K562 (cell line): ENCODE data around the gene USP15.

Source experiments
- NFIC ChIP-seq: fragments of 450-650 bp; IDR thresholded peaks from 2 replicates; pipeline ENCODE4 v1.6.1; 2017; ENCODE audit warnings: mild to moderate bottlenecking, inconsistent platforms
- RERE ChIP-seq: sonication (generic); formaldehyde crosslinking; IDR thresholded peaks from 2 replicates; pipeline ENCODE4 v1.8.0; 2023; ENCODE audit warnings: missing genetic modification reagents, mild to moderate bottlenecking, borderline replicate concordance
- YY1 ChIP-seq, 3 experiments: IDR thresholded peaks; 2 replicates each; pipeline ENCODE4 v1.6.1; 2011; ENCODE audit warnings: low read length in 2 of 3, mild to moderate bottlenecking in 2 of 3, moderate library complexity in 2 of 3, borderline replicate concordance in 1 of 3, control low read depth in 1 of 3, low read depth in 1 of 3; ENCODE audit not compliant: insufficient read depth in 3 of 3, insufficient replicate concordance in 2 of 3, control insufficient read depth in 1 of 3, insufficient read length in 1 of 3; ENCODE audit errors: extremely low read depth in 1 of 3

DNA sequence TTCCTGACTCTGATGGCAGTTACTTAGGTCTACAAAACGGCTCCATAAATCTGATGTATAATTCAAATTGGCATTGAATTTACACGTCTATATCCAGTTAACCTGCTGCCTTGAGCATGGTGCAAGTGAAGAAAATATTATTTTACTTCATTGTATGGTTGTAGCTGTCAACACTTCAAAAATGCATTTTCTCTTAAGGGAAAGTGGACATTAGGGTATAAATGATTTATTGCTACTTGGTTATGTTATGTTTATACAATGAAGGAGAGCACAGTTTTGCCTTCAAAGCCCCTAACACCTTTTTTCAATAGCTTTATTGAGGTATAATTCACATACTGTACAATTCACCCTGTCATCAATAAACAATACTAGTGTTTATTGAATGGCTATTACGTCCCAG lies 2.0 kb upstream of the USP15 start:
- TF ChIP-seq NFIC (no peak), YY1 (IDR thresholded peaks at IDR 0.05; ENCODE audit: borderline replicate concordance in 1 of 3, control insufficient read depth in 1 of 3, extremely low read depth in 1 of 3, insufficient read depth in 3 of 3, insufficient read length in 1 of 3, insufficient replicate concordance in 2 of 3, low read depth in 1 of 3, low read length in 2 of 3) (no peak), RERE (no peak)
